HL-60 (cell line): ENCODE results near the gene TAAR2.

ENCODE experiments used
- DNase-seq, 2 experiments: peaks; one replicate each; pipeline ENCODE4 v3.0.0-alpha.2; 2010 to 2020; ENCODE audit warnings: low read depth in 1 of 2, low spot score in 1 of 2
- H3K27ac ChIP-seq: fragments of 250-450 bp; sonication (Bioruptor Pico); replicated peaks from 2 replicates; pipeline ENCODE4 v1.5.1; 2020; ENCODE audit warnings: mild to moderate bottlenecking, moderate library complexity
- H3K27me3 ChIP-seq: fragments of 250-450 bp; sonication (Bioruptor Pico); 2 replicates; pipeline ENCODE4 v1.5.1; 2021; ENCODE audit warnings: mild to moderate bottlenecking, moderate library complexity; ENCODE audit not compliant: insufficient read depth, poor library complexity, severe bottlenecking
- H3K4me3 ChIP-seq: replicated peaks from 2 replicates; pipeline ENCODE4 v1.5.1; 2011; ENCODE audit warnings: mild to moderate bottlenecking, control low read depth, low read length; ENCODE audit not compliant: insufficient read depth
- CTCF ChIP-seq: IDR thresholded peaks from one replicate; pipeline ENCODE4 v1.5.1; 2011; ENCODE audit warnings: low read length, control low read depth, inconsistent platforms; ENCODE audit not compliant: insufficient read depth
- GABPA ChIP-seq: IDR thresholded peaks from 2 replicates; pipeline ENCODE4 v1.6.1; 2012; ENCODE audit warnings: low read depth
- POLR2AphosphoS5 ChIP-seq: IDR thresholded peaks from 2 replicates; pipeline ENCODE4 v1.6.1; 2012; ENCODE audit warnings: low read depth
- REST ChIP-seq: IDR thresholded peaks from 2 replicates; pipeline ENCODE4 v1.6.1; 2012; ENCODE audit warnings: low read depth; ENCODE audit not compliant: insufficient replicate concordance
- SPI1 ChIP-seq: IDR thresholded peaks from 2 replicates; pipeline ENCODE4 v1.6.1; 2012; ENCODE audit warnings: low read depth, mild to moderate bottlenecking, borderline replicate concordance

Gene TAAR2

GRCh38 chr6:132567566-132567965 lies 56.5 kb downstream of the TAAR2 start:
- Histone ChIP-seq H3K4me3 (no peak overlapping the region), H3K27ac (no peak overlapping the region), H3K27me3 (peaks cover 2% of the 10 kb centered on the region)
- no peak for TF ChIP-seq SPI1
- no peak for TF ChIP-seq CTCF
- no peak for TF ChIP-seq REST
- TF ChIP-seq POLR2AphosphoS5: no peak
- TF ChIP-seq GABPA: no peak
- DNase-seq: no peak
